ENCODE data around the gene FA2H.

GRCh38 chr16:74743668-74744299 is 30.8 kb downstream of the FA2H start:
- TF ChIP-seq EZH2phosphoT487 (IDR thresholded peaks at IDR 0.05; ENCODE audit: unreplicated experiment) (no peak), EZH2 (IDR thresholded peaks at IDR 0.05; ENCODE audit: low read depth, unreplicated experiment) (no peak), CTCF (conservative IDR thresholded peaks at IDR 0.05; ENCODE audit: low read depth in 2 of 2) (no peak), STAT1 (IDR thresholded peaks at IDR 0.05; ENCODE audit: unreplicated experiment) (no peak), POLR2AphosphoS5 (IDR thresholded peaks at IDR 0.05; ENCODE audit: low read depth) (no peak), REST (IDR thresholded peaks at IDR 0.05; ENCODE audit: unreplicated experiment) (no peak), ETS1 (IDR thresholded peaks at IDR 0.05) (no peak), CREB1 (CRISPR knock-in tag; IDR thresholded peaks at IDR 0.05; ENCODE audit: low read depth) (no peak), JUNB (IDR thresholded peaks at IDR 0.05; ENCODE audit: unreplicated experiment) (no peak), ZNF114 (CRISPR knock-in tag; IDR thresholded peaks at IDR 0.05) (no peak), ZNF462 (CRISPR knock-in tag; IDR thresholded peaks at IDR 0.05) (no peak), NANOG (IDR thresholded peaks at IDR 0.05; ENCODE audit: borderline replicate concordance) (no peak), ZNF331 (CRISPR knock-in tag; IDR thresholded peaks at IDR 0.05; ENCODE audit: low read depth) (no peak)

Data from GM23338 (cell line).